H1 (cell line): ENCODE measurements around the gene EXOC2. TPM values are rescaled to one million over a fixed set of nuclear protein-coding genes. Genes with fewer than 3 reads are reported as not detected.

Source experiments
- PHF8 ChIP-seq: fragments of 200-600 bp; sonication (generic); conservative IDR thresholded peaks from 2 replicates; pipeline ENCODE4 v1.7.1; 2012; ENCODE audit warnings: low read depth, mild to moderate bottlenecking, inconsistent platforms, low read length, moderate library complexity
- polyA plus RNA-seq, 7 experiments: library from polyadenylated mRNA; depleted of rRNA in 3 of 7; stranded (reverse) in 5 of 7; unstranded in 2 of 7; fragments of >200 nt in 5 of 7; fragments of 200-250 nt in 2 of 7; gene quantifications; 1 replicate in 5 of 7; 2 replicates in 1 of 7; 4 replicates in 1 of 7; pipeline versions ENCODE4 v1.2.1 to v1.2.3, GENCODE V29; 2011 to 2013; ENCODE audit warnings: missing spikeins in 2 of 7, mixed read lengths in 2 of 7
- total RNA-seq: library from RNA; stranded (reverse); fragmentation: NEBNext Ultra II Directional; extraction: Animal tissue kit (Norgen Biotek cat#: 25700); gene quantifications from 2 replicates; pipeline ENCODE4 v1.2.1, GENCODE V29; 2021

The EXOC2 gene
- total and polyA plus RNA-seq, 2 of the 8 experiments (the other 6 are each of a cell fraction or from before 2014, with no cell fraction given), result 25.5 to 44.4 TPM

DNA sequence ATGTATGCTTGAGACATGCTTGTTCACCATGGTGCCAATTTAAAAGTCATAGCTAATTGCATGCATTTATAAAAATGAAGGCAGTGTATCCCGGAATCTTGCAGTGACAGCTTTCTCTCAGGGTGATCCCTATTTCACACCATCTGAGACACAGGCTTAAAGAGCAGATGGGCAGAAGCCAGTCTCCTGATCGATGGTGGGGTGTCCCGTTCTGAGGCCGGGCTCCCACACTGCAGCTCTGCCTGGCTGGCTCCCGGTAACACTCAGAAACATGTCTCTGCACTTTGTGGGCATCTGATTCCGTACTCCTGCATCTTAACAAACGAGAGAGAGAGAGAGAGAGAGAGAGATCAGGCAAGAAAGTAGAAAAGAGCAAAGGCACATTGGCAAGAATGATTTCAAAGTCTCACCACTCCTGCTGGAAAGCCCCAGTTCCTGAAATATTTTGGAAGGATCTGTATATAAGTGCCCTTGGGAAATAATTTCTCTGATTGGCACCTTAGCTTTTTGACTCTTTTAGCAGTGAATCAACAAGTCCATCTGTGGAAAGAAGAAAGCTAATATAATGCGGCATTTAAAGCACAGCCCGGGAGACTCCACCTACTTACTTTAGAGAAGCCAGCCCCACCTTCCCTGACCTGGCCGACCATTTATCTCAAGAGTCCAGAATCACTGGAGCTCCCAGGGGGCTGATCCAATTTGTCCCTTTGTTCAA is 36.8 kb upstream of the EXOC2 start (continued):
- no peak for TF ChIP-seq PHF8
